Heart right ventricle (tissue), 16 donors: Measurements from ENCODE around the gene ASB14. TPM values are rescaled to one million over a fixed set of nuclear protein-coding genes. Genes with fewer than 3 reads are reported as not detected.

Experiments
- ATAC-seq, 8 donors: fragments of 200-7000 bp; cut with Tn5 transposase; one replicate each; pipeline ENCODE4 v1.9.1; 2020; ENCODE audit warnings: mild to moderate bottlenecking in 8 of 8, moderate library complexity in 8 of 8, moderate number of reproducible peaks in 1 of 8
- DNase-seq, 2 donors: peaks; one replicate each; pipeline ENCODE4 v3.0.0-alpha.2; 2020
- H3K27ac ChIP-seq, 10 donors: fragments of 200-600 bp; sonication (generic) in 2 of 10; one replicate each; pipeline versions ENCODE4 v1.5.0 to v1.8.0; 2020 to 2022; ENCODE audit warnings: mild to moderate bottlenecking in 3 of 10
- H3K27me3 ChIP-seq, 7 donors: fragments of 200-600 bp; one replicate each; pipeline ENCODE4 v1.8.0; 2021 to 2022; ENCODE audit warnings: mild to moderate bottlenecking in 2 of 7
- H3K36me3 ChIP-seq, 9 donors: fragments of 200-600 bp; sonication (generic) in 1 of 9; one replicate each; pipeline versions ENCODE4 v1.5.0 to v1.8.0; 2020 to 2022; ENCODE audit warnings: mild to moderate bottlenecking in 2 of 9
- H3K4me1 ChIP-seq, 9 donors: fragments of 200-600 bp; sonication (generic) in 1 of 9; one replicate each; pipeline versions ENCODE4 v1.5.0 to v1.8.0; 2020 to 2022; ENCODE audit warnings: mild to moderate bottlenecking in 4 of 9
- H3K4me3 ChIP-seq, 10 donors: fragments of 200-600 bp; sonication (generic) in 2 of 10; one replicate each; pipeline versions ENCODE4 v1.5.0 to v1.8.0; 2020 to 2022; ENCODE audit warnings: mild to moderate bottlenecking in 7 of 10, moderate library complexity in 2 of 10
- H3K9me3 ChIP-seq, 11 donors: fragments of 200-600 bp in 10 of 11; sonication (generic) in 2 of 11; one replicate each; pipeline versions ENCODE4 v1.5.0 to v1.8.0; 2013 to 2022; ENCODE audit warnings: mild to moderate bottlenecking in 2 of 11, control low read depth in 1 of 11, moderate library complexity in 1 of 11
- WGBS, 2 donors: extraction: QIAGEN DNeasy Blood & Tissue Kit; methylation state at CpG; one replicate each; pipeline ENCODE4 v1.1.7; 2013; ENCODE audit warnings: inconsistent platforms in 1 of 2; 5-methylcytosine and 5-hydroxymethylcytosine counted together
- intact Hi-C, 10 donors: fragments of 100-400 bp; cut with DNase I; formaldehyde crosslinking; loops; one replicate each; pipeline versions ENCODE4 v1.11.1 to v1.14.2; 2022
- polyA plus RNA-seq, 2 donors: library from polyadenylated mRNA; stranded (reverse); fragments of 200-250 nt; gene quantifications; one replicate each; pipeline ENCODE4 v1.2.3, GENCODE V29; 2013
- total RNA-seq, 10 donors: library from RNA; stranded (reverse); fragmentation: NEBNext Ultra II Directional in 3 of 10; extraction: Animal tissue kit (Norgen Biotek cat#: 25700) in 3 of 10; gene quantifications; one replicate each; pipeline versions ENCODE4 v1.2.1 to v1.2.4, GENCODE V29; 2021 to 2023
- TF ChIP-seq, protein P1 (sequence below), 9 donors: fragments of 200-600 bp; sonication (generic) in 2 of 9; IDR thresholded peaks; one replicate each; pipeline versions ENCODE4 v1.5.0 to v1.8.0; 2021 to 2022; ENCODE audit warnings: antibody characterized with exemption in 9 of 9, mild to moderate bottlenecking in 5 of 9, moderate library complexity in 1 of 9
- donor health status: Arrhythmogenic right ventricular cardiomyopathy.
- donor health status: ischemic (EF 13 %, LVEDD 7.1; RV severe dilation, severe dysfunction).
- donor health status: healthy with polysubstance abuse.
- donor health status: DM: no; HTN: yes; CAD: no.
- donor health status: DM: no; HTN: no; CAD: no.
- donor health status: ischemic (EF 25% LVEDD 6.9; RV normal size, moderate dysfunction).
- donor health status: ischemic (EF 25% LVEDD 5.7; RV mildly dilated, moderate dysfunction).
- donor health status: healthy.
- donor health status: DM: yes; HTN: yes; CAD: no.
- donor health status: Ischemic cardiomyopathy.
- donor health status: ischemic (EF 35%, LVEDD 5.7; RV mildly dilated, moderate dysfunction).
- donor health status: nonischemic (EF 11% LVEDD 7.7; RV severe dilation, severe dysfunction).
- donor health status: DM: yes; HTN: yes; CAD: no.
- donor health status: PGD.
- donor health status: ischemic (EF 29% LVEDD 5.4; RV normal size, mild dysfunction).
- donor health status: nonischemic (EF 23%, LVEDD 6.1; RV moderate dilation, normal function).

Gene ASB14
- total and polyA plus RNA-seq, 12 donors, result 0.01 to 26.2 (median 8.7) TPM

DNA sequence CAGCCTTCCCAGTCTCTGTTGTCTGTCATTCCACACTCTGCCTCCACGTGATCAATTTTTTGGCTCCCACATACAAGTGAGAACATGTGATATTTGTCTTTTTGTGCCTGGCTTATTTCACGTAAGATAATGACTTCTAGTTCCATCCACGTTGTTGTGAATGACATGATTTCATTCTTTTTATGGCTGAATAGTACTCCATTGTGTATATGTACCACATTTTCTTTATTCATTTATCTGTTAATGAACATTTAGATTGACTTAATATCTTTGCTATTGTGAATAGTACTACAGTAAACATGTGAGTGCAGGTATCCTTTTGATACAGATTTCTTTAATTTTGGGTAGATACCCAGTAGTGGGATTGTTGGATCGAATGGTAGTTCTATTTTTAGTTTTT, 31.4 kb downstream of the ASB14 start:
- intact Hi-C loops, result no loop called here
- no peak overlapping the region for H3K27ac ChIP-seq
- ATAC-seq (no peak), DNase-seq (no peak)
- H3K36me3 ChIP-seq, result peaks cover 0 to 98% (median 69%) of the 10 kb centered on the region in 9 donors
- TF ChIP-seq, protein P1, sequence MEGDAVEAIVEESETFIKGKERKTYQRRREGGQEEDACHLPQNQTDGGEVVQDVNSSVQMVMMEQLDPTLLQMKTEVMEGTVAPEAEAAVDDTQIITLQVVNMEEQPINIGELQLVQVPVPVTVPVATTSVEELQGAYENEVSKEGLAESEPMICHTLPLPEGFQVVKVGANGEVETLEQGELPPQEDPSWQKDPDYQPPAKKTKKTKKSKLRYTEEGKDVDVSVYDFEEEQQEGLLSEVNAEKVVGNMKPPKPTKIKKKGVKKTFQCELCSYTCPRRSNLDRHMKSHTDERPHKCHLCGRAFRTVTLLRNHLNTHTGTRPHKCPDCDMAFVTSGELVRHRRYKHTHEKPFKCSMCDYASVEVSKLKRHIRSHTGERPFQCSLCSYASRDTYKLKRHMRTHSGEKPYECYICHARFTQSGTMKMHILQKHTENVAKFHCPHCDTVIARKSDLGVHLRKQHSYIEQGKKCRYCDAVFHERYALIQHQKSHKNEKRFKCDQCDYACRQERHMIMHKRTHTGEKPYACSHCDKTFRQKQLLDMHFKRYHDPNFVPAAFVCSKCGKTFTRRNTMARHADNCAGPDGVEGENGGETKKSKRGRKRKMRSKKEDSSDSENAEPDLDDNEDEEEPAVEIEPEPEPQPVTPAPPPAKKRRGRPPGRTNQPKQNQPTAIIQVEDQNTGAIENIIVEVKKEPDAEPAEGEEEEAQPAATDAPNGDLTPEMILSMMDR (IDR thresholded peaks at IDR 0.05), result no peak
- H3K27me3 ChIP-seq, result no peaks in the 10 kb centered on the region
- H3K4me1 ChIP-seq, result peaks cover 0 to 11% (median 5%) of the 10 kb centered on the region in 9 donors
- H3K4me3 ChIP-seq, result no peak overlapping the region
- peaks cover 0 to 7% (median 0%) of the 10 kb centered on the region in 11 donors for H3K9me3 ChIP-seq
- WGBS, 2 donors, result 76 to 83% methylated on average over 4 of the region's 4 CpGs

DNA sequence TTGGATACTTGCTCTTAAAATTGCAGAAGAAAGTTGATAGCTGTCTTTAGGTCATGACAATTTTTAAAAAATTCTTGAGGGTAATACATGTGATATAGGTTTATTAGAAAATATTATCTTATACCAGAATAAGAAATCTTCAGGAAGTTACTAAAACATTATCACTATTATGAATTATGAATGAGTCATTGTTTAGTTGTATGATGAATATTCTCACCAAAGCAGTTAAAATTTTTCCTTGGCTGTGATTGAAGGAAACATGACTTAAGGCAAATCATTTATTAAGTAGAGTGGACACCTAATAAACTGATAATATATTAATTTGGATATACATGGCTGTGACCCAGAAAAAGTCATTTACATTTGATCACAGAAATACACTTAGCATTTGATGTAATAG, 34.8 kb downstream of the ASB14 start:
- Histone ChIP-seq H3K36me3 (peaks cover 0 to 97% (median 43%) of the 10 kb centered on the region in 9 donors), H3K27ac (peak overlapping the region in 4 of 10 donors; percentile 66 to 70 (median 68)), H3K27me3 (no peaks in the 10 kb centered on the region), H3K4me3 (no peak overlapping the region), H3K9me3 (no peaks in the 10 kb centered on the region), H3K4me1 (peaks cover 0 to 11% (median 6%) of the 10 kb centered on the region in 9 donors)
- TF ChIP-seq, protein P1 (IDR thresholded peaks at IDR 0.05), result no peak
- no peak for ATAC-seq
- intact Hi-C loops, result no loop called here
- DNase-seq, result no peak

DNA sequence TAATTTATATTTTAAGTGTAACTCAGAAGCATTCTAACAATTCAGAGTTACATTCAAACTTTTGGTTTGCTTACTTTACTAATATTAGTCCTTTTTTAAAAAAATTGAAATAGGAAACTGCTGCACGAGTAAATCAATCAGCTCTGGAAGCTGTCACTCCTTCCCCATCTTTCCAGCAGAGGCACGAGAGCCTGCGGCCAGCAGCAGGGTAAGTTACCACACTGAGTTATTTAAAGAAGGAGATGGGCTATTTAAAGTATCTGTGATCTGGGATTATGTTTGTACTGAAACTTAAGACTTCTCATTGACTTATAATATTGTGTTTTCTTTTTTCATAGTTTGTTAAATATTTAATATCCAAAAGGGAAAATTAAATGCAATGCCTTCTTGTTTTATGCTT, 35.6 kb downstream of the ASB14 start:
- H3K27me3 ChIP-seq, result no peaks in the 10 kb centered on the region
- peak overlapping the region in 6 of 10 donors; percentile 8 to 70 (median 67) for H3K27ac ChIP-seq
- DNase-seq (peak; percentile 26 to 27), ATAC-seq (peak in 7 of 8 donors; percentile 70 to 90 (median 80))
- H3K9me3 ChIP-seq, result no peaks in the 10 kb centered on the region
- TF ChIP-seq, protein P1 (IDR thresholded peaks at IDR 0.05), result peak in 2 of 9 donors; percentile 10 to 22
- 29 to 55% methylated on average over 3 of the region's 3 CpGs for WGBS, 2 donors
- H3K4me3 ChIP-seq, result peak overlapping the region in 2 of 10 donors; percentile 1 to 16
- intact Hi-C loops, result no loop called here
- peaks cover 0 to 20% (median 6%) of the 10 kb centered on the region in 9 donors for H3K4me1 ChIP-seq
- peaks cover 0 to 97% (median 42%) of the 10 kb centered on the region in 9 donors for H3K36me3 ChIP-seq

DNA sequence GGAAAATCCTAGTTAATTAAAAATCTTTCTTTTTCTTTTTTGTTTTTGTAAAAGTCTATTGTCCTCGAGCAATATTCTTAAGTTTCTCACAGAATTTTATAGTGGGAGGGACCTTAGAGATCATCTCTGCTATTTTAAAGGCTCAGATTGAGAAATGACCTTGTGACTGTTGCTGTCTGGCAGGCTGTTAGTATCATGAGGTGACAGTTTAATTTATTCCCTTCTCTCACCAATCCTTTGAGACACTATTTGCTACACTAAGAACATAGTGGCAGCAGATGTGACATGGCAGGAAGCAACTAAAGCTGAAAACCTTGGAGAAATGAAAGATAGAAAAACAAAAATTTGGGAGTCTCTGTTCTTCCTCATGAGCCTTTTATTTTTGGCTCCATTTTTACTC, 40.1 kb downstream of the ASB14 start:
- Histone ChIP-seq H3K4me1 (peaks cover 0 to 15% (median 5%) of the 10 kb centered on the region in 9 donors), H3K4me3 (peak overlapping the region in 7 of 10 donors; percentile 0 to 39 (median 25)), H3K9me3 (no peaks in the 10 kb centered on the region), H3K27me3 (no peaks in the 10 kb centered on the region), H3K36me3 (peaks cover 0 to 94% (median 23%) of the 10 kb centered on the region in 9 donors), H3K27ac (peak overlapping the region in 7 of 10 donors; percentile 50 to 70 (median 63))
- intact Hi-C loops, result no loop called here
- 35 to 40% methylated on average over 1 of the region's 1 CpG for WGBS, 2 donors
- ATAC-seq, result peak; percentile 34 to 82 (median 71)
- TF ChIP-seq, protein P1 (IDR thresholded peaks at IDR 0.05), result no peak
- DNase-seq, result no peak
